Central memory CD4-positive, alpha-beta T cell (primary cell): ENCODE measurements around the gene ABHD4.

ENCODE experiments used
- DNase-seq: peaks from one replicate; pipeline ENCODE4 v3.0.0; 2022
- total RNA-seq, 3 experiments: gene quantifications; one replicate each; lab custom pipeline; 2026; lab: John Stamatoyannopoulos, UW

ABHD4 gene, protein sequence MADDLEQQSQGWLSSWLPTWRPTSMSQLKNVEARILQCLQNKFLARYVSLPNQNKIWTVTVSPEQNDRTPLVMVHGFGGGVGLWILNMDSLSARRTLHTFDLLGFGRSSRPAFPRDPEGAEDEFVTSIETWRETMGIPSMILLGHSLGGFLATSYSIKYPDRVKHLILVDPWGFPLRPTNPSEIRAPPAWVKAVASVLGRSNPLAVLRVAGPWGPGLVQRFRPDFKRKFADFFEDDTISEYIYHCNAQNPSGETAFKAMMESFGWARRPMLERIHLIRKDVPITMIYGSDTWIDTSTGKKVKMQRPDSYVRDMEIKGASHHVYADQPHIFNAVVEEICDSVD
- 4.8 to 18.8 (median 7.3) reads per million in 3 experiments for total RNA-seq

DNA sequence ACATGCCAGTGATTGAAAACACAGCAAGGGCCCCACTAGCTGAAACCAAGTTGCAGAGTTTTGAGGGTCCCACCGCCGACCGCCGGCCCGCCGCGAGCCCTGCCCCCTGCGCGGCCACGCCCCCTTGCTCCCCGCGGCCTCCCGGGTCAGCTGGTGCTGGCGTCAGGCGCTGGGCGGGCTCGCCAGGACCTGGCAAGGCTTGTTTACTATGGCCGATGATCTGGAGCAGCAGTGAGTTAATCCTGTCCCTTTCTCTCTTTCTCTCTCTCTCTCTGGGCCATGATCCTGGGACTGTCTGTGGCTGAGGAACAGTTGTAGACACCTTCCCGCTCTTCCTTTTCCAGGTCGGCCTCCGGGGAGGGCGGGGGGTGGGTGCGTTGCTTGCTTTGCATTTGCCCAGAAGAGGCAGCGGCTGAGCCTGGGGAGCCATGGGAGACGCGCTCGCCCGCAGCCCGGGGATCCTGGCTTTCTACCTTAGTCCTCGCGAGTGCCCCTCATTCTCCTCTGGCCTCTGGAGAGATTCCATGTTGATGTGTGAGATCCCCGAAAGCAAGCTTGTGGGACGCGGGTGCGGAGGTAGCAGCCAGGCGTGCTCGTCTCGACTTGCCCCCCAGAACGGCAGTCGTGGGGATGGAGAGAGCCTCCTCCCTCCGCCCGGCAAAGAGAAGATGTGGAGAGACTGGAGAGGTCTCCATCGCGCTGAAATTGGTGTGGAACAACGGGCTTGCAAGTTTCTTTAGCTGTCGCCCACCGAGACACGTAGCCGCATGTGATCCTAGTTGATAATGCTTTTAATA, at the start of gene ABHD4:
ABHD4 (plus strand) TSS at position 202 of the 797 bp plus-strand sequence; CDS start at position 209, 7 bp downstream.
- DNase-seq = peak; percentile 58

DNA sequence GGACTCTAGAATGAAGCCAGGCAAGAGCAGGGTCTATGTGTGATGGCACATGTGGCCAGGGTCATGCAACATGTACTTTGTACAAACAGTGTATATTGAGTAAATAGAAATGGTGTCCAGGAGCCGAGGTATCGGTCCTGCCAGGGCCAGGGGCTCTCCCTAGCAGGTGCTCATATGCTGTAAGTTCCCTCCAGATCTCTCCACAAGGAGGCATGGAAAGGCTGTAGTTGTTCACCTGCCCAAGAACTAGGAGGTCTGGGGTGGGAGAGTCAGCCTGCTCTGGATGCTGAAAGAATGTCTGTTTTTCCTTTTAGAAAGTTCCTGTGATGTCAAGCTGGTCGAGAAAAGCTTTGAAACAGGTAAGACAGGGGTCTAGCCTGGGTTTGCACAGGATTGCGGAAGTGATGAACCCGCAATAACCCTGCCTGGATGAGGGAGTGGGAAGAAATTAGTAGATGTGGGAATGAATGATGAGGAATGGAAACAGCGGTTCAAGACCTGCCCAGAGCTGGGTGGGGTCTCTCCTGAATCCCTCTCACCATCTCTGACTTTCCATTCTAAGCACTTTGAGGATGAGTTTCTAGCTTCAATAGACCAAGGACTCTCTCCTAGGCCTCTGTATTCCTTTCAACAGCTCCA, 48.7 kb upstream of the ABHD4 start:
- no peak for DNase-seq

DNA sequence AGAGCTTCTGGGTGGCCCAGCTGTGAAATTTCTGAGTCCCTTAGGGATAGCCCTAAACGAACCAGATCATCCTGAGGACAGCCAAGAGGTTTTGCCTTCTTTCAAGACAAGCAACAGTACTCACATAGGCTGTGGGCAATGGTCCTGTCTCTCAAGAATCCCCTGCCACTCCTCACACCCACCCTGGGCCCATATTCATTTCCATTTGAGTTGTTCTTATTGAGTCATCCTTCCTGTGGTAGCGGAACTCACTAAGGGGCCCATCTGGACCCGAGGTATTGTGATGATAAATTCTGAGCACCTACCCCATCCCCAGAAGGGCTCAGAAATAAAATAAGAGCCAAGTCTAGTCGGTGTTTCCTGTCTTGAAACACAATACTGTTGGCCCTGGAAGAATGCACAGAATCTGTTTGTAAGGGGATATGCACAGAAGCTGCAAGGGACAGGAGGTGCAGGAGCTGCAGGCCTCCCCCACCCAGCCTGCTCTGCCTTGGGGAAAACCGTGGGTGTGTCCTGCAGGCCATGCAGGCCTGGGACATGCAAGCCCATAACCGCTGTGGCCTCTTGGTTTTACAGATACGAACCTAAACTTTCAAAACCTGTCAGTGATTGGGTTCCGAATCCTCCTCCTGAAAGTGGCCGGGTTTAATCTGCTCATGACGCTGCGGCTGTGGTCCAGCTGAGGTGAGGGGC, 48.0 kb upstream of the ABHD4 start:
- DNase-seq = peak; percentile 73

DNA sequence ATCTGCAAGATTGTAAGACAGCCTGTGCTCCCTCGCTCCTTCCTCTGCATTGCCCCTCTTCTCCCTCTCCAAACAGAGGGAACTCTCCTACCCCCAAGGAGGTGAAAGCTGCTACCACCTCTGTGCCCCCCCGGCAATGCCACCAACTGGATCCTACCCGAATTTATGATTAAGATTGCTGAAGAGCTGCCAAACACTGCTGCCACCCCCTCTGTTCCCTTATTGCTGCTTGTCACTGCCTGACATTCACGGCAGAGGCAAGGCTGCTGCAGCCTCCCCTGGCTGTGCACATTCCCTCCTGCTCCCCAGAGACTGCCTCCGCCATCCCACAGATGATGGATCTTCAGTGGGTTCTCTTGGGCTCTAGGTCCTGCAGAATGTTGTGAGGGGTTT, 46.5 kb upstream of the ABHD4 start:
- DNase-seq = no peak

DNA sequence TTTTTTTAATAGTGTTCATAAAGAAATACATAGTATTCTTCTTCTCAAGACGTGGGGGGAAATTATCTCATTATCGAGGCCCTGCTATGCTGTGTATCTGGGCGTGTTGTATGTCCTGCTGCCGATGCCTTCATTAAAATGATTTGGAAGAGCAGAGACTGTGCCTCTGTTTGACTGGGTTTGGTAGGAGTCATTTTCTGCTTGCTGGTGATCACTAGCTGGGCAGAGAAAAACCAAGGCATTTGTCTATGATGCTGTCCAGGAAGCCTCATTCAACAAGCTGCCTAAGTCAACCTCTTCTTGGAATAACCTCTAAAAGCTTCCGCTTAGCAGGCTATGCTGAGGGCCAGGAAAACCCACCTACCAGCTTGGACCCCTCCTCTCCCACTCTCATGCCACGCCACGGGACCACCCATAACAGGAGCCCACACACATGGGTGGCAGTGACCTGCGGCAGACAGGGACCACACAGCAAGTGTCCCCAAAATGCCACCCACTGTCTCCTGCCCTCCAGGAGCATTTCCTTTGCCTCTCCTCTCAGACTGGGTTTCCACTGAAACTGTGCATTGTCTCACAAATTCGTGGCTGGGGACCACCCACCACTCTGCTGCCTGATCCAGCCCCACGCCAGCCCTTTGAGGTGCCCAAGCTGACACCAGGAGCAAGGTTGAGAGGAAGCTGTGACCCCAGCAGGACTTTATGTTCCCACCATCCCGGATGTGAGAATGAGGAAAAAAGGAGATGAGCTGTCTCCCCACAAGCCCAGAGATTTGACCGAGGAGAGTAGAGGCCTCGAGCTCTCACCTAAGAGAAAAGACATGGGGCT, 45.9 kb upstream of the ABHD4 start:
- no peak for DNase-seq

DNA sequence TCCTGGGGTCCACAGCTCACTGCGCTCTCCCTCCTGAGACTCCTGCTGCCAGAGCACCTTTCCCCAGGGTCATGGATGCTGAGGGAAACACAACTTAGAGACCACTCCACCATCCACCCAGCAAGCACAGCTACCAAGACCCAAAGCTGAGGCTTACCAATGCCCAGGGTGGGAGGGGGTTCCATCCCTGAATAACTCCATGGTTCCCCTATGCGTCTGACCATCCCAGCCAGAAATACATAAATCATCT, 45.3 kb upstream of the ABHD4 start:
- DNase-seq = no peak

DNA sequence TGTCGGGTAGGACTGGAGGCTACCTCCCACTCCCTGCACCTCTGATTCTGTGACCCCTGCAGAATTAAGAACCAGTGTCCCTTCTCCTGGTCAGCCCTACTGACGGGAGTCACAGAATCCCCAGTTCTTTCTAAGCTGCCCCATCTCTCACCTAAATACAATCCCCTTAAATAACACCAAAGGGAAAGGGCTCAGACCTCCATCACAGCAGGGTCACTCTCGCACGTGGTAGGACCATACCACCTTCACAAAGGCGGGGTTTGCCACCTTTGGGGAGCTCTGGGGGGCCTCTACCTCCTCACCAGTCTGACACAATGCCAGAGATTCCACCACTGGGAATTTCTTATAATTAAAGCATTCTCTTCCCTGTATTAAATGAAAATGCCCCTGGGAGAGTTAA, 44.7 kb upstream of the ABHD4 start:
- no peak for DNase-seq

DNA sequence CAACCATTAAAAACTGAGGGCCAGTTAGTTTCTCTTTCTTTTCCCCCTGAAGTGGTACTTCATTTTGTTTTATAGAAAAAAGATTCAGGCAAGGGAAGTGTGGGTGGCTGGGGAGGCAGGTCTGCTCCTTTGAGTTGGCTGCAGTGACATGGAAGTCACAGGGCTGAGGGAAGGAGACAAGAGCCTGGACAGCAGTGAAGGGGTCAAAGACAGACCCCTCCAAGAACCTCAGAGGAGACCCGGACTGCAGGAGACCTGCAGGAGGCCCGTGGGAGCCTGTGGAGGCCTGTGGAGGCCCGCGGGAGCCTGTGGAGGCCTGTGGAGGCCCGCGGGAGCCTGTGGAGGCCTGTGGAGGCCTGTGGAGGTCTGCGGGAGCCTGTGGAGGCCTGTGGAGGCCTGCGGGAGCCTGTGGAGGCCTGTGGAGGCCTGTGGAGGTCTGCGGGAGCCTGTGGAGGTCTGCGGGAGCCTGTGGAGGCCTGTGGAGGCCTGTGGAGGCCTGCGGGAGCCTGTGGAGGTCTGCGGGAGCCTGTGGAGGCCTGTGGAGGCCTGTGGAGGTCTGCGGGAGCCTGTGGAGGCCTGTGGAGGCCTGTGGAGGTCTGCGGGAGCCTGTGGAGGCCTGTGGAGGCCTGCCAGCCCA, 44.1 kb upstream of the ABHD4 start:
- DNase-seq = peak; percentile 53

DNA sequence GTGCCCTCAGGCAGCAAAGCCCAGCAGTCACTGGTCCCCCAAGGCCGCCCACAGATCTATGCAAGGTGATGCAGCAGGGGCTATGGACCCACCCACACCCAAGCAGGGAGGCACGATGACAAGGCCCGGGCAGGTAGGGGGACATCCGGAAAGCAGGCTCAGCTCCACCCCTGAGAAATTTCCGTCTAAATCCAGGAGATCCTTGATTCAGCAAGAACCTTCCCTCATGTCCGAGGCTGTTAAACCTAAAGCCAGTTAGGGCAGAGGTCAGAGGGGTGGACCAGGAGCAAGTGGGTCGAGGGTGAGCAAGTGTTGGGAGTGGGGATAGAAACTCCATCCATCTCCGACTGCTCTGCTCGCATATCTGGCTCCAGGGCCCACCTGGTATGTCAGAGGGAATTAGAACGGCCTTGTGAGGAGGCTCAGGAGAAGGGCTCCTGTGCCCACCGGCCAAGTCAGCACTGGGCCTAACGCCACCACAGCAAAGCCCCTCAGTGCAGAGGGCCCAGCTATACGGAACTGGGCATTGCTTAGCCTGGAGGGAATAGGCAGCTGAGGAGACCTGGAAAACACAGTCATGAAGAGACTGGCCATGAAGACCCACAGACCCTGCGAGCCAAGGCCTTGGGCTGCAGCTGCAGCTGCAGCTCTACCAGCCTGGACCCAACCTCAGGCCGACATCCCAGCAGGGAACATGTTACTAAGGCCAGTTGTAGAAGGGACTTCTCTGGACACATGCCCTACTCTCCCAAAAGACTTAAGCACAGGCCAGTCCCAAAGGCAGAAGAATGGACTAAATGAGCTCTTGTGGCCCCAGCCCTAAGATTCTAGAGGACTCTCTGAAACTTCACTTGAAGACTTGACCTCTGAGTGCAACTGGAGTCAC, 43.4 kb upstream of the ABHD4 start:
- DNase-seq = no peak

DNA sequence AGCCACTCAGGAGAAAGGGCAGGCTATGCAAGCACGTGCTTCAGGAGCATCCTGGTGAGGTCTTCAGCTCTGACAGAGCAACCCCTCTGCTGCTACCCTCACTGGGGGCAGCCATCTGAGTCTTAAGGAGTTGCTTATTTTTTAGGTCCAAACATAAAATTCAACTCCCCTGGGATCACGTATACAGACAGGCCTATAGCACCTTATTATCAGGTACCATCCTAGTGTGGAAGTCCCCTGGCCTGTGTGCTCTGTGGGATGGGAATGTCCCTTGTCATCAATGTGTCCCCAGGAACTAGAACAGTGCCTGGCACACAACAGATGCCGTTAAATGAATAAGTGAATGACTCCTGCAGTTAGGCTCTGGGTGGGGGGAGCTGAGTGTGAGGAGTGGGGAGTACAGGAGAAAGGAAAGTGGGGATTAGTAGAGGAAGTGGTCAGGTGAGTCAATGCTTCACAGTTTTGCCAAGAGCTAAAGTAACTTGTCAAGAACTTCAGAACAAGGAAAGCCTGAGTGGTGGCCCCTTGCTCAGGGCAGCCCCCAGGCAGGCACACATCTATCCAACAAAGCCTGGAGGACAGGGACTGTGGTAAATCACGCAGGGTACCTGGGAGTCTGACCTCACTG, 42.6 kb upstream of the ABHD4 start:
- no peak for DNase-seq

DNA sequence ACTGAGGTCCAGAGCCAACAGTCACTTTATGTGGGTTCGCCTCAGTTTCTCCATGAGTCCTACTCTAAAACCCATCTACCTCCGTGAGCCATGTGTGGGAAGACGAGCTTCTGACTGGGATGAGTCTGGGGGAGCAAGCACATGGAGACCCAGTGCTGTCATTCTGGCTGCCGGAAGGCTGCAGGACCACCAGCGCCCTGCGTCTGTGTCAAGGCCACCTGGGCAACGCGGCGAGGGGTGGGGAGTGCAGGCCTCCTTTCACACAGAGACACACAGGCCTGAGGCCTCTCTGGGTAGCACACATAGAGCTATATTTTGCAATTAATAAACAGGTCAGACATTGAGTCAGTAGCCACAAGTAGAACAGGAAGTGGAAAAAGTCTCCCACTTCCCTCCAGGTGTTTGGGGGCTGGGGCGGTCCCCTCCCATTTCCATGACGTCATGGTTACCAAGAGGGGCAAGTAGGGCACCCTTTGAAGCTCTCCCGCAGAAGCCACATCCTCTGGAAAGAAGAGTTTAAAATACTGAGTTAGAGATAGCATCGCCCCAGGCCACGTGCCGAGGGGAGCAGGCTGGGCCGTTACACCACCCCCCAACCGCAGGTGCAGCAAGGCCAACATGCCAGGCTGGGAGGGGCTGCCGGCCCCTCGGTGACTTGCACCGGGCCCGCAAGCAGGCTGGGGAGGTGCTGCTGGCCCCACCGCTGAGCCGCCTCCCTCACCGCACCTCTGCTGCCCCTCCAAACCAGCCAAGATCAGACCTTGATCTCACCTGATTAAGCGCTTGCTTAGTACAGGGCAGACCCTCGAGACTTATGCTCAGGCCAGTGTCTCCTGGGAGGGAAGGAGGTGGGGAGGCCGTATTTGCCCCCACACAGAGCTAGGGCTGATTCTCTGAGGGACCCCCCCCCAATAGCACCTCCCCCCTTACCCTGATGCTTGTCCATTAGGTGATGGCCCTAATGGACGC, 41.8 kb upstream of the ABHD4 start:
- peak; percentile 100 for DNase-seq

DNA sequence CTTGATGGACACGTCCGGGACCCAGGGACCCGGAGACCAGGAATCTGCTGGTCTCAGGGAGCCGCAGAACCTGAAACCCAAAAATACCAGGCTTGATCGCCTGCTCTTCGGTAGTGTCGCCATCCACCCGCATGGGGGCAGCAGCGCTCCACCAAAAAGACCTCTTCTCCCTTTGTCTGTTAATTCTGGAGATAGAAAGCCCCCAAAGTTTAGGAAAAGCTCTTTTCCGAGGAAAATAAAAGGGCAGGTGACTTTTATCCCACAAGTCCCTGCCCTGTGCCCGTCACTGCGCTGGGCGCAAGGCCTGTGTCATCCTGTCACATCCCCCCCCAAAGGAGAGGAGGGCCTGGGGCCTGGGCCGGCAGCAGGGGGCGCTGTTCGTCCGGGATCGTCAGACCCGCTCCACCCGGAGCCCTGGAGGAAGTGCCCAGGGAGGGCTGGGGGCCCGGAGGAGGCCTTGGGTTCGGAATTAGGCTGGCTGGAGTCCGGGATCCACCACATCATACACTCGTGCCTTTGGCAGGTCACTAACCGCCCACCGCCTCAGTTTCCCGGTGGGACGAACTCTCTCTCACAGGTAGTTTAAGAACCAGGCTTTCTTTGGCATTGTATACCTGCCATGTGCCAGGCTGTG, 41.0 kb upstream of the ABHD4 start:
- DNase-seq = peak; percentile 90

DNA sequence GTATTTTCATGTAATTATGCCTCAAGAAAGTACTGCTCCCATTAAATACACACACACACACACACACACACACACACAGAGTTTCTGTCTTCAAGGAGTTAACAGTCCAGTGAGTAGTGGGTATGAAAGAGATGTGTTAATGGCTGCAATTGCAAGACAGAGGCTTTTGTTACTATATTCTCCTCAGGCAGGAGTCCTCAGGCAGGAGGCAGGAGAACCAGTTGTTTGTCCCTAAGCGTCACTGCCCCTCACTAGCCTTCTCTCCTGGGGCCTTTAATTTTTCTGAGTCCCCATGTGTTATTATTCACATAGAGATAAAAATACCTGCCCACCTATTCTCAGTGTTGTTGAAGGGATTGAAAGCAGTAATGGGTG, 40.3 kb upstream of the ABHD4 start:
- DNase-seq = no peak

DNA sequence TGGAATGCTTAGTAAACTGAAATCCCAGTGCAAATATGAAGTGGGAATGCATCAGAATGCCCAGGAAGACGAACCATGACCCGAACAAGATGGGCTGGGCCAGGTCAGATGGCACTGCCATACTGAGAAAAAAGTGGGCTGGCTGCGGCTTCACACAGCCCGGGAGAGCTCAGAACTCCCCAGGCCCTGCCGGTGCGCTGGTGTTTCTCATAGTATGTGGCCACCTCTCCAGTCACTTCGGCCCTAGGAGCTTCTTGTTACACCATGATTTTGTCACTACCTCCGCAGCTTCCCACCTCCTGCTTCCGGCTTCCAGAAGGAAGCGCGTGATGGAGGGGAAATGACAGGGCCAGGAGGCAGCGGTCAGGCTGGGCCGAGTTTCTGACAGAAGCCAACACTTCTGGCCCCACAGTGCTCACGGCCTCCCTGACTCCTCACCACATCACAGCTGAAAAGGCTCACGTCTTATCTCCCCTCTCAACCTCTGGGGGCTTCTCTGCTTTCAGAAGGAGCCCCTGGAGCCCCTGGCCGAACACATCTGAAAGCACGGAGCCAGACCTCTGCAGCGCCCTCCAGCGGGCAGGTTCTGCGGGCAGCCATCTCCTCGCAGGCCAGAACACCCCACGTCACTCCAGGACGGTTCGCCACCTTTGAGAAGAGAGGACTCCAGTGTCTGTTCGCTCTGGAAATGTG, 39.7 kb upstream of the ABHD4 start:
- DNase-seq = peak; percentile 55

DNA sequence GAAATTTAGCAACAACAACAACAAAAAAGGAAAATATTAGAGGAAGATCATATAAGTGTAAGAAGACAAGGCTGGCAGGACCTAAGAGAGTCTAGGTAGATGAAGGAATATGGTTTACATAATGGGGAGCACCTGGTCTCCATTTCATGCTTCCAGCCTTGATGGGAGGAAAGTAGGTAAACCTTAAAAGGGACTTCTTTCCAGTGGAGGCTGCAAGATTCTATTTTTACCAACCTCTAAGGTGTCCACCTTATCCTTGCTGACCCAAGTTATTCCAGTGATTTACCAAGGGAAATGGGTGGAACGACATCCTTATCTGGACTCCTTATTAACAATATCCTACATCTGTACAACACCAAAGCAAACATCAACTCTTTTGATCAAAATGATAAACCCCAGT, 39.1 kb upstream of the ABHD4 start:
- DNase-seq = no peak

DNA sequence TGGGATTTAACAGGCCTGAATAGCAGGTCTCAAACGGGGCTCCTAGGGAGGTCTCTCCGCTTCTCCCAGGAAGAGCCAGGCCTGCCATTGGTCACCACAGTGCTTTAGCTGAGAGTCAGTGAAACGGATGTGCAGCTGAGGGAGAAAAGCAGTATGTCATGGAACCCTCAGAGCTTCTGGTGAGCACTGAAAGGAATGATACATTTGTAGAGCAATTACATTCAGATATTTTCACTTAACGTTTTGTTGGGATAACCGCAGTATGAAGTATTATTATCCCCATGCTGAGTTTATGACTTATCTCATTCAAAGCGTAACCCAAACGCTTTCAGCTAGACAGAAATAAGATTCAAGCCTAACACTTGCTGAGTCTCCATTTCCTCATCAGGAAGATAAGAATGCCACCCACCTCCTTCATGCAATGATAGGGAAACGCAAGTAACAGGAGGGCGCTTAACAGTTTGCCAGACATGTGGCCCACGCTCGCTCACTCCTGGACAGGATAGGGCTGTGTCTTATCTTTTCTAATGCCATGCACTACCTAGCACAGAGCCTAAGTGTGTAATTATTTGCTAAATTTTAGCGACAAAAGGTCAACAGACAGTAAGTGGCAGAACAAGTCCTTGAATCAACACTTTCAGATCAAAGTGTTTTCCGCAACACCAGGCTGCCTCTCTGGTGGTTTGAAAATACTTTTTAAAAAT, 37.3 kb upstream of the ABHD4 start:
- no peak for DNase-seq

DNA sequence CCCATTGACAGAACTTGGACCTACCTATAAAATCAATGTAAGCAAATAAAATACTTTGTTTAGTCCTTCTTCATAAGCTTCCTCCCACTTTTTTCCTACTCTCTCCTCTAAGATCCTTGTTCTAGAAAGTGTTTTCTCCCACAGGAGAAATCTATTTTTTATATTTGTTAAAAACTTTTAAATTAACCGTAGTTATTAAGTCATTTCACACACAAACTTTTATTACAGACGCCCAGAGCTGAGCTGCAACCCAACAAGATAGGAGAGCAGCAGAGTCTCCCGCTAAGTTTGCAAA, 36.8 kb upstream of the ABHD4 start:
- DNase-seq = no peak
